MCF 10A (cell line): ENCODE measurements around the gene TCOF1. TPM values are rescaled to one million over a fixed set of nuclear protein-coding genes. Genes with fewer than 3 reads are reported as not detected.

ENCODE experiments used
- BruUV-seq: library from RNA; stranded (reverse); fragments of 400-500 nt; replicated peaks from 2 replicates; lab custom pipeline; 2021; lab: Mats Ljungman, UMichigan
- CTCF ChIA-PET: fragments of 300-600 bp; sonication (Branson Sonifier 250); formaldehyde crosslinking; extraction: SDS; loops from one replicate; lab custom pipeline; 2021; ENCODE audit warnings: antibody characterized with exemption, inconsistent platforms; lab: Yijun Ruan, JAX
- POLR2A ChIA-PET: fragments of 300-600, 350-650 bp; sonication (Branson Sonifier 250); formaldehyde crosslinking; extraction: SDS; loops from one replicate; lab custom pipeline; 2020; ENCODE audit warnings: antibody characterized with exemption, inconsistent platforms; lab: Yijun Ruan, JAX
- DNase-seq: peaks from one replicate; pipeline ENCODE4 v3.0.0-alpha.2; 2018; ENCODE audit not compliant: unreplicated experiment
- H3K27ac Mint-ChIP-seq: one replicate; pipeline ENCODE4 v1.8.0; 2022; ENCODE audit warnings: mild to moderate bottlenecking, low read depth, mixed read lengths; ENCODE audit not compliant: unreplicated experiment
- H3K27me3 Mint-ChIP-seq: one replicate; pipeline ENCODE4 v1.8.0; 2022; ENCODE audit warnings: mixed read lengths; ENCODE audit not compliant: insufficient read depth, unreplicated experiment
- H3K36me3 Mint-ChIP-seq: one replicate; pipeline ENCODE4 v1.8.0; 2022; ENCODE audit warnings: mild to moderate bottlenecking, moderate library complexity, mixed read lengths; ENCODE audit not compliant: insufficient read depth, unreplicated experiment
- H3K4me1 Mint-ChIP-seq: one replicate; pipeline ENCODE4 v1.8.0; 2022; ENCODE audit warnings: mixed read lengths; ENCODE audit not compliant: insufficient read depth, unreplicated experiment
- H3K4me3 Mint-ChIP-seq: one replicate; pipeline ENCODE4 v1.8.0; 2022; ENCODE audit warnings: mild to moderate bottlenecking, moderate library complexity, mixed read lengths; ENCODE audit not compliant: unreplicated experiment
- H3K9me3 Mint-ChIP-seq: one replicate; pipeline ENCODE4 v1.8.0; 2022; ENCODE audit warnings: mixed read lengths; ENCODE audit not compliant: unreplicated experiment
- intact Hi-C: fragments of 100-400 bp; cut with micrococcal nuclease; formaldehyde crosslinking; loops from 2 replicates; pipeline ENCODE4 v1.14.1; 2022
- total RNA-seq: library from RNA; stranded (reverse); gene quantifications from 2 replicates; pipeline ENCODE4 v1.2.3, GENCODE V29; 2022
- TF ChIP-seq, protein P1 (sequence below): fragments of 200-600 bp; IDR thresholded peaks from one replicate; pipeline ENCODE4 v1.8.0; 2022; ENCODE audit warnings: antibody characterized with exemption, mild to moderate bottlenecking; ENCODE audit not compliant: unreplicated experiment

Gene TCOF1
- total RNA-seq, 1 experiment from 2014 or later, result 83.5 TPM

DNA sequence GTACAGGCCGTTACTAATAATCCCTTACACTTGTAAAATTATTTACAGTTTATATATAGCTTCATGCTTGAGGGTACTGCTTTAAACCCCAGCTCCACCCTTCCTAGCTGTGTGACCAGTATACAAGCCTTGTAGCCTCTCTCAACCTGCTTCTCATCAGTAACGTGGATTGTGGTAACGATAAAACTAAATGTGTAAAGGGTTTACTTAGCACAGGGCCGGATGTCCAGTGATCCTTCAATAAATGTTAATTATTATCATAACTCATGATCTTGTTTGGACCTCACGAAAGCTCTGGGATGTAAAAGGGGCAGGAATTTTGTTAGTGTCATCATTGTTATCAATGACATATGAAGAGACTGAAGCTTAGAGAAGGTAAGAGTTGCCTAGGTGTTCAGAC, 47.3 kb upstream of the TCOF1 start:
- CTCF ChIA-PET, result interaction anchor here (0.7 to 1.8 kb wide), 4 partner anchors 11 to 46 kb away, joined by 3 to 10 read pairs (median 5); no protein-coding TSS in a partner anchor
- TF ChIP-seq, protein P1, sequence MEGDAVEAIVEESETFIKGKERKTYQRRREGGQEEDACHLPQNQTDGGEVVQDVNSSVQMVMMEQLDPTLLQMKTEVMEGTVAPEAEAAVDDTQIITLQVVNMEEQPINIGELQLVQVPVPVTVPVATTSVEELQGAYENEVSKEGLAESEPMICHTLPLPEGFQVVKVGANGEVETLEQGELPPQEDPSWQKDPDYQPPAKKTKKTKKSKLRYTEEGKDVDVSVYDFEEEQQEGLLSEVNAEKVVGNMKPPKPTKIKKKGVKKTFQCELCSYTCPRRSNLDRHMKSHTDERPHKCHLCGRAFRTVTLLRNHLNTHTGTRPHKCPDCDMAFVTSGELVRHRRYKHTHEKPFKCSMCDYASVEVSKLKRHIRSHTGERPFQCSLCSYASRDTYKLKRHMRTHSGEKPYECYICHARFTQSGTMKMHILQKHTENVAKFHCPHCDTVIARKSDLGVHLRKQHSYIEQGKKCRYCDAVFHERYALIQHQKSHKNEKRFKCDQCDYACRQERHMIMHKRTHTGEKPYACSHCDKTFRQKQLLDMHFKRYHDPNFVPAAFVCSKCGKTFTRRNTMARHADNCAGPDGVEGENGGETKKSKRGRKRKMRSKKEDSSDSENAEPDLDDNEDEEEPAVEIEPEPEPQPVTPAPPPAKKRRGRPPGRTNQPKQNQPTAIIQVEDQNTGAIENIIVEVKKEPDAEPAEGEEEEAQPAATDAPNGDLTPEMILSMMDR, result no peak
- H3K4me3 Mint-ChIP-seq, result no peak overlapping the region

DNA sequence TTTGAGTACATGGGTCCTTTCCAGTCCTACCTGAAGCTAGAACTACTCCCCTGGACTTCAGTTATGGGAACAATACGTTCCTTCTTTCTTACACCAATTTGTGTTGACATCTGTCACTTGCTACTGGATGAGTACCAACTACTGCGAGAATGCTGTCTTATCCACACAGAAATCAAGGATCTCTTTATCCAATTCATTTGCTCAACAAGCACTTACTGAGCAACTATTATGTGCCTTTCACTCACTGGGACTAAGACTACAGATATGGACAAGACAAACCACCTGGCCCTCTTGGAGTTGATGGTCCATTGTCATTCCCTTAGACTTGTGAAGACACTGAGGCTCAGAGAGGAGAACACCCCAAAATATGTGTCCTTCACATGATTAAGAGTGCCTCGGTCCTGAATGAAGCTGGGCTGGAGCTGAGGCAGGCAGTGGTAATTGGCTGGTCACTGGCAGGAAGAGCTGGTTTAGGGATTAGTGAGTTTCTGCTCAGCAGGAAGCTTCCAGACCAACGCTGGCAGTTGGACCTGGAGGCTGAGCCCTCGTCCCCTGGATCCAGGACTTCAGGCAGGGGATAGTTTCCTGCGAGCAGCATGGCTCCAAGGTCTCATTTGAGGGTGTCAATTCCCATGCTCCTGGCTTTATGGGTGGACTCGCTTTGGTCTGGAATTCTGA, 46.3 kb upstream of the TCOF1 start:
- H3K4me1 Mint-ChIP-seq, result no peaks in the 10 kb centered on the region
- no TSS peak for BruUV-seq
- no peaks in the 10 kb centered on the region for H3K27me3 Mint-ChIP-seq
- ChIA-PET POLR2A (interaction anchor here (1.1 to 1.2 kb wide), 2 partner anchors 8 to 11 kb away, joined by 3 to 4 read pairs; no protein-coding TSS in a partner anchor), CTCF (interaction anchor here (1.2 to 1.8 kb wide), 3 partner anchors 11 to 47 kb away, joined by 4 to 10 read pairs (median 6); no protein-coding TSS in a partner anchor)
- H3K36me3 Mint-ChIP-seq, result no peaks in the 10 kb centered on the region
- H3K27ac Mint-ChIP-seq, result no peak overlapping the region
- intact Hi-C loops, result no loop called here
- no peaks in the 10 kb centered on the region for H3K9me3 Mint-ChIP-seq
- TF ChIP-seq, protein P1, result no peak
- DNase-seq, result no peak
- H3K4me3 Mint-ChIP-seq, result no peak overlapping the region

More for the DNA sequence above, 47.3 kb upstream of the TCOF1 start:
- Mint-ChIP-seq H3K27me3 (no peaks in the 10 kb centered on the region), H3K27ac (no peak overlapping the region), H3K4me1 (peaks cover 6% of the 10 kb centered on the region), H3K9me3 (no peaks in the 10 kb centered on the region), H3K36me3 (no peaks in the 10 kb centered on the region)
- POLR2A ChIA-PET, result interaction anchor here (1.1 kb wide), 1 partner anchor 9 kb away, joined by 3 read pairs; no protein-coding TSS in a partner anchor
- no TSS peak for BruUV-seq
- intact Hi-C loops, result no loop called here
- no peak for DNase-seq

DNA sequence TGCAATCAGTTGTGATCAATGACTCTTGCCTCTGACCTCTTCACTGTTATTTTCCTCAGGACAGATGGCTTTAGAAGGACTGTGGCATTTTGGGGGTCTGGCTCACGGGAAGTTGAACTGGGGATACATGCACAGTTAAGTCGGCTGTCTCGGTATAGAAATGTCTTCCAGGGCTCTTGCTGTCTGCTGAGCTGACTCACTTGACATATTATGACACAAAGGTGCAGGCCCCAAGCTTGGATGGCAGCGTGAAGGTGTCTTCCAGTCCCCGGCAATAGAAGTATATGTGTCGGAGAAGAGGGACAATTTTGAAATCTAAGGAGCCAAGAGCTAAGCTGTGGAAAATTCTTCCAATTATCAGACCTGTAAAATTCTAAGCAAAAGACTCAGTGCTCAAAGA, 45.0 kb upstream of the TCOF1 start:
- no peaks in the 10 kb centered on the region for H3K27me3 Mint-ChIP-seq
- ChIA-PET CTCF (interaction anchor here (0.6 to 0.9 kb wide), 2 partner anchors 38 to 109 kb away, joined by 3 read pairs; no protein-coding TSS in a partner anchor), POLR2A (interaction anchor here (1.2 kb wide), 1 partner anchor 12 kb away, joined by 4 read pairs; no protein-coding TSS in a partner anchor)
- H3K27ac Mint-ChIP-seq, result no peak overlapping the region
- intact Hi-C loops, result no loop called here
- H3K4me3 Mint-ChIP-seq, result no peak overlapping the region
- H3K4me1 Mint-ChIP-seq, result peaks cover 9% of the 10 kb centered on the region
- H3K9me3 Mint-ChIP-seq, result no peaks in the 10 kb centered on the region
- no TSS peak for BruUV-seq
- TF ChIP-seq, protein P1, result no peak
- no peaks in the 10 kb centered on the region for H3K36me3 Mint-ChIP-seq
- DNase-seq, result no peak

DNA sequence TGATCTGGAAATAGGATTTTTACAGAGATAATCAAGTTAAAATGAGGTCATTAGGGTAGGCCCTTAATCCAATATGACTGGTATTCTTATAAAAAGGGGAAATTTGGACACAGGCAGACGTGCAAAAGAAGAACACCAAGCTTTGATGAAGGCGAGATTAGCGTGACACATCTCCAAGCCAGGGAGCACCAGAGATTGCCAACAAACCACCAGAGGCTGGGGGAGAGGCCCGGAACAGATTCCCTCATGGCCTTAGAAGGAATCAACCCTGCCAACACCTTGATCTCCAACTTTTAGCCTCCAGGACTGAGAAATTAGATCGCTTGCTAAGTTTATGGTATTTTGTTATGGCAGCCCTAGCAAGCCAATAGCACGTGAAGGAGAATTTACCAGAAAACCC, 44.0 kb upstream of the TCOF1 start:
- POLR2A ChIA-PET, result no interaction called here
- TF ChIP-seq, protein P1, result no peak
- Mint-ChIP-seq H3K27ac (no peak overlapping the region), H3K36me3 (no peaks in the 10 kb centered on the region), H3K9me3 (no peaks in the 10 kb centered on the region), H3K4me1 (peaks cover 17% of the 10 kb centered on the region), H3K27me3 (no peaks in the 10 kb centered on the region), H3K4me3 (no peak overlapping the region)
- intact Hi-C loops, result no loop called here
- CTCF ChIA-PET, result interaction anchor here (0.6 kb wide), 1 partner anchor 122 kb away, joined by 4 read pairs; no protein-coding TSS in a partner anchor
- no peak for DNase-seq
- no TSS peak for BruUV-seq
